Measurements from ENCODE around the gene GOLGA8M. TPM values are rescaled to one million over a fixed set of nuclear protein-coding genes. Genes with fewer than 3 reads are reported as not detected.
"Not testable (repeated sequence)": the region's sequence is repeated elsewhere in the genome, so short reads cannot be mapped to it uniquely, and the experiment has no call there.

The GOLGA8M gene
- total and polyA plus RNA-seq, 2 donors, result 0.38 to 2.1 TPM

GRCh38 chr15:28702427-28702826 is 9.8 kb downstream of the GOLGA8M start:
- 52% methylated on average over 10 of the region's 11 CpGs for WGBS
- not testable (repeated sequence) for DNase-seq (ENCODE audit: extremely low spot score); H3K36me3 ChIP-seq (ENCODE audit: insufficient read depth)

DNA sequence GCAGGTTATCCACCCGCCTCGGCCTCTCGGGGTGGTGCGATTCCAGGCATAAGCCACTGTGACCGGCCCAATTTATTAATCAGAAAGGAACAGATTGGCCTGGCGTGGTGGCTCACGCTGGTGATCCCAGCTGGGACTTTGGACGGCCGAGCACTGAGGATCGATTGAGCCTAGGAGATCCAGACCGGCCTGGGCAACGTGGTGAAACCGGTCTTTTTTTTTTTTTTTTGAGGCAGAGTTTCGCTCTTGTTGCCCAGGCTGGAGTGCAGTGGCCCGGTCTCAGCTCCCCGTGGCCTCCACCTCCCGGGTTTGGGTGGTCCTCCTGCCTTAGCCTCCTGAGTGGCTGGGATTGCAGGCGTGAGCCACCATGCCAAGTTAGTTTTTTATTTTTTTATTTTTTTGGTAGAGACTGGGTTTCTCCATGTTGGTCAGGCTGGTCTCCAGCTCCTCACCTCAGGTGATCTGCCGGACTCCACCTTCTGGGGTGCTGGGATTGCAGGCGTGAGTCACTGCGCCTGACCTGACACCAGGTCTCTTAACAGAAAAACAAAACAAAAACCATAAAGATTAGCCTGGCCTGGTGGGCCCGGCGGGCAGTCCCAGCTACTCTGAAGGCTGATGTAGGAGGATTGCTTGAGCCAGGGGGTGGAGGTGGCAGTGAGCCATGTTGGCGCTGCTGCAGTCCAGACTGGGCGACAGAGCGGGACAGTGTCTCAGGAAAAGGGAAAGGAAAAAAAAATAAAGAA is 18.0 kb downstream of the GOLGA8M start:
- H3K4me3 ChIP-seq (ENCODE audit: low read depth, low read length); H3K4me1 ChIP-seq (ENCODE audit: insufficient read depth); H3K36me3 ChIP-seq (ENCODE audit: insufficient read depth); H3K27ac ChIP-seq (ENCODE audit: low read depth); DNase-seq (ENCODE audit: extremely low spot score): not testable (repeated sequence)
- 90% methylated on average over 26 of the region's 26 CpGs for WGBS

More at GRCh38 chr15:28702427-28702826, 9.8 kb downstream of the GOLGA8M start:
- H3K4me1 ChIP-seq (ENCODE audit: insufficient read depth); H3K27ac ChIP-seq (ENCODE audit: low read depth); H3K4me3 ChIP-seq (ENCODE audit: low read depth, low read length): not testable (repeated sequence)

GRCh38 chr15:28693021-28693420 is 19.2 kb downstream of the GOLGA8M start:
- H3K27ac ChIP-seq (ENCODE audit: low read depth); H3K4me3 ChIP-seq (ENCODE audit: low read depth, low read length); H3K4me1 ChIP-seq (ENCODE audit: insufficient read depth); DNase-seq (ENCODE audit: extremely low spot score); H3K36me3 ChIP-seq (ENCODE audit: insufficient read depth): not testable (repeated sequence)
- WGBS, result 92% methylated on average over 14 of the region's 14 CpGs

DNA sequence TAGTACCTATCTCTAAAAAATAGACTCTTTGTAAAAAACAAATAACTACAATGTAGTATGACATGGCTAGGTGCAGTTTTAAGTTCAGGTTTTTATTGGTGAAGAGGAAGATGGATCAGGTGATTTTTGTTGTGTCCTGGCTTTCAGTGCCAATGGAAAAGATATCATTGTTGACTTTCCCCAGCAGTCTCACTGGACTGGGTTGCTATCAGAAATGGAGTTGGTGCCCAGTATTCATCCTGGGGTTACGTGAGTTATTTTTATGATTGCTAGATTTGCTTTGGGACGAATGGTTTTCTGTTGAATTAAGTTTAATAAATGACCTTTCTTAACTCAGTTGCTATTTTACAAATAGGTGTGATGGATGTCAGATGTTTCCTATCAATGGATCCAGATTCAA is 38.7 kb downstream of the GOLGA8M start:
- H3K36me3 ChIP-seq (ENCODE audit: insufficient read depth); H3K4me1 ChIP-seq (ENCODE audit: insufficient read depth); DNase-seq (ENCODE audit: extremely low spot score); H3K27ac ChIP-seq (ENCODE audit: low read depth); H3K4me3 ChIP-seq (ENCODE audit: low read depth, low read length): not testable (repeated sequence)
- WGBS, result no CpG with 5 or more reads among the region's 2 CpGs

DNA sequence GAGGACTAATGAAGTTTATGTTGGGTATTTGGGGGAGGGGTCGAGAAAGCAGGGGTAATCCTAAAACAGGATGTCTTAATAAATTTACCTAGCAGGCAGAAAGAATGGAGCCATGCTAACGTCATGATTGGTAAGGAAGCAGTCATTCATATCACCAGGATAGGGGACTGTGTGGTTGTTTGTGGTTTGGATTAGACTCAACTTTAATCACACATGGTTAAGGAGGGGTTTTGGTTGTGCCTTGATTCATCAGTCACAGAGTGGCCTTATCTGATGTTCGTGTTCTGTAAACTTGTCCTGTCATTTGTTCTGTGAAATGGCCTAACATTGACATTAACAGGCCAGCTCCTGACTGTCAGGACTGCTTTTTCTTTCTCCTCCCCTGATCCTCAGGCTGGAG is 40.1 kb downstream of the GOLGA8M start:
- H3K27ac ChIP-seq (ENCODE audit: low read depth); DNase-seq (ENCODE audit: extremely low spot score); H3K4me1 ChIP-seq (ENCODE audit: insufficient read depth); H3K36me3 ChIP-seq (ENCODE audit: insufficient read depth); H3K4me3 ChIP-seq (ENCODE audit: low read depth, low read length): not testable (repeated sequence)
- no CpG with 5 or more reads among the region's 3 CpGs for WGBS

DNA sequence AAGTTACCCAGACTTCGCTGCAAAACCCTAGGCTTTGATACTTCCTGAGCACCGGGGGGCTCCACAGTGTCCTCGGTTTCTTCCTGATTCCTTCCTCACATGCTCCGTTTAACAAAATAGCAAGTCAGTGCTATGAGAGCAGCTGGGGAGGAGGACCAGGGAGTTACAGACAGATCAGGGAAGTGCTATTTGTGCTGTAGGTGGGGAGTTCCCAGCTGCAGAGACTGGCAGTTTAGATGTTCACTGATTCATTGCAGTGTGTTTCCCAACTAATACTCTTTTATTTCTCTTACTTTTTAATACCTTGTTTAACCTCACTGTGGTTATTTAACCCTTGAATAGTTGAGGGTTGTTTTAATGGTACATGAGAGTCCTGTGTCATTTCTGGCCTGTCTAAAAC is 45.8 kb downstream of the GOLGA8M start:
- not testable (repeated sequence) for H3K36me3 ChIP-seq (ENCODE audit: insufficient read depth); H3K4me3 ChIP-seq (ENCODE audit: low read depth, low read length); H3K4me1 ChIP-seq (ENCODE audit: insufficient read depth); H3K27ac ChIP-seq (ENCODE audit: low read depth); DNase-seq (ENCODE audit: extremely low spot score)
- WGBS, result no CpG with 5 or more reads among the region's 4 CpGs

- WGBS, result 80% methylated on average over 6 of the region's 6 CpGs
- H3K36me3 ChIP-seq (ENCODE audit: insufficient read depth); DNase-seq (ENCODE audit: extremely low spot score); H3K4me1 ChIP-seq (ENCODE audit: insufficient read depth); H3K27ac ChIP-seq (ENCODE audit: low read depth); H3K4me3 ChIP-seq (ENCODE audit: low read depth, low read length): not testable (repeated sequence)
Observed at GRCh38 chr15:28664575-28664974, 47.6 kb downstream of the GOLGA8M start.

- not testable (repeated sequence) for DNase-seq (ENCODE audit: extremely low spot score); H3K27ac ChIP-seq (ENCODE audit: low read depth); H3K36me3 ChIP-seq (ENCODE audit: insufficient read depth); H3K4me1 ChIP-seq (ENCODE audit: insufficient read depth); H3K4me3 ChIP-seq (ENCODE audit: low read depth, low read length)
- no CpG with 5 or more reads among the region's 11 CpGs for WGBS
Observed at GRCh38 chr15:28663717-28664116, 48.5 kb downstream of the GOLGA8M start.

DNA sequence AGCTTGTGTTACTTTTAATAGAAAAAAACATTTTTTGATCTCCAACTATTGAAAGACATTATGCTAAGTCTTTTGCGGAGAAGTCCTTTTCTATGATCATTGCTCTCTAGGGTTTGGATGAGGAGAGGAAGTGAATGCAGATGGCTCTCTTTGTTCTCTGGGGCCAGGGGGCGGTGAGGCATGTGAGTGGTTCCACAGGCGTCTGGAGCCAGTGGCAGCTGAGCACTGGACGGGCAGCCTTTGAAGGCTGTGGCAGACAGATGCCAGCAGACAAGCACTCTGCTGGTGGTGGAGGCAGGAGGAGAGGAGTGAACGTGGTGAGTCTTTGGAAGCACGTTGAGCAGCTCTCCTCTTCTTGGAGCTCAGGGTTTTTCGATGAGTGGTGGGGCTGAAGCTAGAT is 51.5 kb downstream of the GOLGA8M start:
- no CpG with 5 or more reads among the region's 7 CpGs for WGBS
- not testable (repeated sequence) for H3K4me1 ChIP-seq (ENCODE audit: insufficient read depth)

GRCh38 chr15:28656018-28656360 is 56.2 kb downstream of the GOLGA8M start:
- WGBS, result no CpG with 5 or more reads among the region's 4 CpGs
- not testable (repeated sequence) for DNase-seq (ENCODE audit: extremely low spot score); H3K36me3 ChIP-seq (ENCODE audit: insufficient read depth); H3K27ac ChIP-seq (ENCODE audit: low read depth); H3K4me1 ChIP-seq (ENCODE audit: insufficient read depth); H3K4me3 ChIP-seq (ENCODE audit: low read depth, low read length)

More for the DNA sequence above, 51.5 kb downstream of the GOLGA8M start:
- H3K36me3 ChIP-seq (ENCODE audit: insufficient read depth); H3K27ac ChIP-seq (ENCODE audit: low read depth); H3K4me3 ChIP-seq (ENCODE audit: low read depth, low read length); DNase-seq (ENCODE audit: extremely low spot score): not testable (repeated sequence)

GRCh38 chr15:28655329-28656017 is 56.7 kb downstream of the GOLGA8M start:
- H3K4me1 ChIP-seq (ENCODE audit: insufficient read depth); H3K27ac ChIP-seq (ENCODE audit: low read depth); H3K36me3 ChIP-seq (ENCODE audit: insufficient read depth); DNase-seq (ENCODE audit: extremely low spot score); H3K4me3 ChIP-seq (ENCODE audit: low read depth, low read length): not testable (repeated sequence)
- 93% methylated on average over 26 of the region's 30 CpGs for WGBS

DNA sequence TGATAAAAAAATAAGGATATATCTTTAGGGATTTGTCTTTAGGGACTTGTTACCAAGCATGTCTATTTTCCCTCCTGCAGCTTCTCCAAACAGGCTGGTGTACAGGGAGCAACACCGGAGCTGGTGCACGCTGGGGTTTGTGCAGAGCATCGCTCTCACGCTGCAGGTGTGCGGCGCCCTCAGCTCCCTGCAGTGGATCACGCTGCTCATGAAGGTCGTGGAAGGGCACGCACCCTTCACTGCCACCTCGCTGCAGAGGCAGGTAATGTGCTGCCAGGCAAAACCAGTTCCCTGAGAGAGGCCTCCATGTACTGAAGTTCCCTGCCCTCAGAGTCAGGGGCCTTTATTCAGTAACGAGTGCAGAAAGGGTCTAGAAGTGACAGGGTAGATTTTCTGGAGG is 58.0 kb downstream of the GOLGA8M start:
- DNase-seq (ENCODE audit: extremely low spot score); H3K4me3 ChIP-seq (ENCODE audit: low read depth, low read length); H3K4me1 ChIP-seq (ENCODE audit: insufficient read depth); H3K36me3 ChIP-seq (ENCODE audit: insufficient read depth); H3K27ac ChIP-seq (ENCODE audit: low read depth): not testable (repeated sequence)
- WGBS, result 63% methylated on average over 1 of the region's 11 CpGs

DNA sequence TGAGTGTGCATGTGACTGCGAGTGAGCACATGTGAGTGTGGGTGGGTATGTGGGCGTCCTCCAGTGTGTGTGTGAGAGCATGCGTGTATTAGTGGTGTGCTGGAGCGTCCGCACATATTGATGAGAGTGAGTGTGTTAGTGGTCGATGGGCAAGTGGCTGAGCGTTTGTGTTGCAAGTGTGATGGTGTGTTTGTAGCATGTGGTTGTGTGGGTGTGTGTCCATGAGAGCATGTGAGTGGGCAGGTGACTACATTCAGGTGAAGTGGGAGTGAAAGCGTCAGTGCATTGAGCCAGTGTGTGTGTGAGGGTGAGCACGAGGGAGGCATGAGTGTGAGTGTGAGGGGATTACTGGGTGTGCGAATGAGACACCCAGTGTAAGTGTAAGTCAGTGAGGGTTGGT is 59.7 kb downstream of the GOLGA8M start:
- not testable (repeated sequence) for H3K36me3 ChIP-seq (ENCODE audit: insufficient read depth); H3K27ac ChIP-seq (ENCODE audit: low read depth); H3K4me1 ChIP-seq (ENCODE audit: insufficient read depth); DNase-seq (ENCODE audit: extremely low spot score); H3K4me3 ChIP-seq (ENCODE audit: low read depth, low read length)
- WGBS, result 90% methylated on average over 10 of the region's 10 CpGs

Data from urinary bladder (tissue), 4 donors.